ENCODE measurements around the gene PARD3B. TPM values are rescaled to one million over a fixed set of nuclear protein-coding genes. Genes with fewer than 3 reads are reported as not detected.

PARD3B gene
- total RNA-seq, 1 experiment from 2014 or later = 3.9 TPM

GRCh38 chr2:204971206-204971907 lies 426.1 kb downstream of the PARD3B start:
- Histone ChIP-seq H3K27me3 (ENCODE audit: low read length) (no peaks in the 10 kb centered on the region), H3K9me3 (ENCODE audit: low read length) (no peaks in the 10 kb centered on the region), H3F3A (ENCODE audit: low read length, unreplicated experiment) (no peaks in the 10 kb centered on the region), H3K79me2 (ENCODE audit: low read length) (no peaks in the 10 kb centered on the region), H3K36me3 (ENCODE audit: low read depth, low read length) (no peaks in the 10 kb centered on the region), H2AFZ (ENCODE audit: low read length) (no peak overlapping the region), H4K20me1 (ENCODE audit: low read length) (no peaks in the 10 kb centered on the region), H3K27ac (ENCODE audit: low read length) (no peak overlapping the region), H3K4me2 (ENCODE audit: low read length) (no peak overlapping the region), H3K4me3 (ENCODE audit: low read length) (no peak overlapping the region), H3K9ac (ENCODE audit: low read length) (no peak overlapping the region), H3K9me2 (replicated peaks; ENCODE audit: low read length) (no peaks in the 10 kb centered on the region), H3K4me1 (ENCODE audit: insufficient read depth, low read length) (no peaks in the 10 kb centered on the region)
- POLR2A ChIA-PET (ENCODE audit: unreplicated experiment) = no interaction called here
- no TSS peak for BruUV-seq (replicated peaks)
- CTCF ChIA-PET = no interaction called here
- no peak for ATAC-seq
- intact Hi-C loops (cut with micrococcal nuclease) = no loop called here
- TF ChIP-seq EZH2phosphoT487 (IDR thresholded peaks at IDR 0.05; ENCODE audit: borderline replicate concordance, low read length) (no peak), EZH2 (IDR thresholded peaks at IDR 0.05; ENCODE audit: low read length, unreplicated experiment) (no peak)
- TF ChIP-seq, protein P1, sequence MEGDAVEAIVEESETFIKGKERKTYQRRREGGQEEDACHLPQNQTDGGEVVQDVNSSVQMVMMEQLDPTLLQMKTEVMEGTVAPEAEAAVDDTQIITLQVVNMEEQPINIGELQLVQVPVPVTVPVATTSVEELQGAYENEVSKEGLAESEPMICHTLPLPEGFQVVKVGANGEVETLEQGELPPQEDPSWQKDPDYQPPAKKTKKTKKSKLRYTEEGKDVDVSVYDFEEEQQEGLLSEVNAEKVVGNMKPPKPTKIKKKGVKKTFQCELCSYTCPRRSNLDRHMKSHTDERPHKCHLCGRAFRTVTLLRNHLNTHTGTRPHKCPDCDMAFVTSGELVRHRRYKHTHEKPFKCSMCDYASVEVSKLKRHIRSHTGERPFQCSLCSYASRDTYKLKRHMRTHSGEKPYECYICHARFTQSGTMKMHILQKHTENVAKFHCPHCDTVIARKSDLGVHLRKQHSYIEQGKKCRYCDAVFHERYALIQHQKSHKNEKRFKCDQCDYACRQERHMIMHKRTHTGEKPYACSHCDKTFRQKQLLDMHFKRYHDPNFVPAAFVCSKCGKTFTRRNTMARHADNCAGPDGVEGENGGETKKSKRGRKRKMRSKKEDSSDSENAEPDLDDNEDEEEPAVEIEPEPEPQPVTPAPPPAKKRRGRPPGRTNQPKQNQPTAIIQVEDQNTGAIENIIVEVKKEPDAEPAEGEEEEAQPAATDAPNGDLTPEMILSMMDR (conservative IDR thresholded peaks at IDR 0.05; ENCODE audit: low read depth, low read length) = no peak
- no peak for DNase-seq

DNA sequence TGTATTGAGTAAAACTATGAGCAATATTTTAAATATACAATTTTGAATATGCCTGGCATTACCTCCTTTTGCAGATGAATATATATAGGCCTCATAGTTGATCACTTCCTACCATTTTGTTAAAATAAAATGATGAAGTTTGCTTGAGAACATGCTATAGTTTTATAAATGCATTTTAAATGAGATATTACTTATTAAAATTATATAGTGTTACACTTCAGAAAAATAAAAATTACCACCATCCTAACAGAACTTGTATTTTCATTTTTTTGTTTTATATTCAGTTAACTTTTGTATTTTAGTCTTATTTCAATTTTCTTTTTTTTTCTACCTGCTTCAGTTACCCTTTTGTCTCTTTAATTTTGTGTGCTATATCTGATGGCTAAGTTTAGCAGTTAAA lies 426.9 kb downstream of the PARD3B start:
- H3K79me2 ChIP-seq (ENCODE audit: low read length) = no peaks in the 10 kb centered on the region
- H3K9ac ChIP-seq (ENCODE audit: low read length) = no peak overlapping the region
- H2AFZ ChIP-seq (ENCODE audit: low read length) = no peak overlapping the region
- H3K36me3 ChIP-seq (ENCODE audit: low read depth, low read length) = no peaks in the 10 kb centered on the region
- H3K4me2 ChIP-seq (ENCODE audit: low read length) = no peak overlapping the region
- ChIA-PET CTCF (no interaction called here), POLR2A (ENCODE audit: unreplicated experiment) (interaction anchor here (0.6 kb wide), 1 partner anchor 1350 kb away, joined by 3 read pairs; no protein-coding TSS in a partner anchor)
- no peaks in the 10 kb centered on the region for H3K27me3 ChIP-seq (ENCODE audit: low read length)
- intact Hi-C loops (cut with micrococcal nuclease) = no loop called here
- TF ChIP-seq EZH2phosphoT487 (IDR thresholded peaks at IDR 0.05; ENCODE audit: borderline replicate concordance, low read length) (no peak), EZH2 (IDR thresholded peaks at IDR 0.05; ENCODE audit: low read length, unreplicated experiment) (no peak)
- TF ChIP-seq, protein P1 (conservative IDR thresholded peaks at IDR 0.05; ENCODE audit: low read depth, low read length) = no peak
- no TSS peak for BruUV-seq (replicated peaks)
- H4K20me1 ChIP-seq (ENCODE audit: low read length) = no peaks in the 10 kb centered on the region
- H3K9me3 ChIP-seq (ENCODE audit: low read length) = no peaks in the 10 kb centered on the region
- DNase-seq (no peak), ATAC-seq (no peak)
- H3K4me3 ChIP-seq (ENCODE audit: low read length) = no peak overlapping the region
- no peaks in the 10 kb centered on the region for H3F3A ChIP-seq (ENCODE audit: low read length, unreplicated experiment)
- H3K4me1 ChIP-seq (ENCODE audit: insufficient read depth, low read length) = no peaks in the 10 kb centered on the region
- no peaks in the 10 kb centered on the region for H3K9me2 ChIP-seq (replicated peaks; ENCODE audit: low read length)
- no peak overlapping the region for H3K27ac ChIP-seq (ENCODE audit: low read length)

- no peaks in the 10 kb centered on the region for H3F3A ChIP-seq (ENCODE audit: low read length, unreplicated experiment)
- no peaks in the 10 kb centered on the region for H3K36me3 ChIP-seq (ENCODE audit: low read depth, low read length)
- DNase-seq (no peak), ATAC-seq (peak; percentile 38; the same call in 1 of the 2 replicates)
- H3K9me2 ChIP-seq (replicated peaks; ENCODE audit: low read length) = no peaks in the 10 kb centered on the region
- intact Hi-C loops (cut with micrococcal nuclease) = no loop called here
- no peaks in the 10 kb centered on the region for H3K9me3 ChIP-seq (ENCODE audit: low read length)
- BruUV-seq (replicated peaks) = no TSS peak
- ChIA-PET POLR2A (ENCODE audit: unreplicated experiment) (interaction anchor here (0.6 kb wide), 1 partner anchor 1350 kb away, joined by 3 read pairs; no protein-coding TSS in a partner anchor), CTCF (no interaction called here)
- no peaks in the 10 kb centered on the region for H3K4me1 ChIP-seq (ENCODE audit: insufficient read depth, low read length)
- no peak overlapping the region for H3K9ac ChIP-seq (ENCODE audit: low read length)
- no peak overlapping the region for H3K27ac ChIP-seq (ENCODE audit: low read length)
- H3K79me2 ChIP-seq (ENCODE audit: low read length) = no peaks in the 10 kb centered on the region
- no peak overlapping the region for H3K4me2 ChIP-seq (ENCODE audit: low read length)
- no peak overlapping the region for H2AFZ ChIP-seq (ENCODE audit: low read length)
- TF ChIP-seq EZH2phosphoT487 (IDR thresholded peaks at IDR 0.05; ENCODE audit: borderline replicate concordance, low read length) (no peak), EZH2 (IDR thresholded peaks at IDR 0.05; ENCODE audit: low read length, unreplicated experiment) (no peak)
- TF ChIP-seq, protein P1 (conservative IDR thresholded peaks at IDR 0.05; ENCODE audit: low read depth, low read length) = no peak
- no peaks in the 10 kb centered on the region for H4K20me1 ChIP-seq (ENCODE audit: low read length)
- H3K27me3 ChIP-seq (ENCODE audit: low read length) = no peaks in the 10 kb centered on the region
- no peak overlapping the region for H3K4me3 ChIP-seq (ENCODE audit: low read length)
These were observed 427.5 kb downstream of the PARD3B start for GRCh38 chr2:204972606-204973336.

All from PC-3 (cell line).